Right hindlimb (tissue), 1 donor: ENCODE results near the gene GRAMD4.

Experiments
- DNase-seq: peaks from one replicate; pipeline ENCODE4 v3.0.0-alpha.2; 2018

Gene GRAMD4

DNA sequence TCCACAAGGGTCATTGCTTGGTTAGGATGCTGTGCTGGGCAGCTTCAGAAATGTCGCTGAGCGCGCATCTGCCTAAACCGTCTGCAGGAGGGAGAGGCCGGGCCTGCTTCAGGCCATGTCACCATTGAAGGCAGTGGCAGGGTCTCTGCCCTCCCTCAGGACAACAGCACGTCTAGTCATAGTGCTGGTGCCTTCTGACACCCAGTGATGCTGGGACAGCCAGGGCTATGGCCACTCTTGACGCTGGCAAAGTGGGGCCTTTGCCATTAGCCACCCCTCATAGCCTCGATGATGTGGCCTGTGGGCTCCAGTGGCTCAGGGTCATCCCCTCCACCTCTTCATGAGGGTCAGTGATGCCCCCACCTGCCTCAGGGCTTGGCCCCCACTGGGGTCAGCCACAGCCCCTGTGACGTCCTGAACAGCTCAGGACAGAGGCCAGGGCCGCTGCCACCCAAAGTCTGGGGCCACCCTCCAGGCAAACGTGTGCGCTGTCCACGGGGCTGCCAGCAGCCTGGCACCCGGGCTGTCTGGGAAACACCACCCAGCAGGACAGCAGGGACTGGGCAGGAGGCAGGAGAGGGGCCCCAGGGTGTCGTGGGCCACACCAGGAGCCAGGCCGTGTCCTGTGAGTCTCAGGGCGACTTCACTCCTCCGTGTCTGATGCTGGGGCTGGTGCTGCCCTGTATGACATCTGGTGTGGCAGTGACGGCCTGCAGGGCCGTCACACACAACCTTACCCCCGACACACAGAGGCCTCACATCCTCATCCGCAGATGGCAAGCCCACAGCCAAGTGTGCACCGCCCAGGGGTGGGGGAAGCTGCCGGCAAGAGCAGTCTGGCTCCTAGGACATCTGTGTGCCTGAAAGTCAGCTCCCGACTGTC, 75.4 kb downstream of the GRAMD4 start:
- DNase-seq, result no peak

GRCh38 chr22:46696229-46696518, 76.0 kb downstream of the GRAMD4 start:
- DNase-seq, result no peak

DNA sequence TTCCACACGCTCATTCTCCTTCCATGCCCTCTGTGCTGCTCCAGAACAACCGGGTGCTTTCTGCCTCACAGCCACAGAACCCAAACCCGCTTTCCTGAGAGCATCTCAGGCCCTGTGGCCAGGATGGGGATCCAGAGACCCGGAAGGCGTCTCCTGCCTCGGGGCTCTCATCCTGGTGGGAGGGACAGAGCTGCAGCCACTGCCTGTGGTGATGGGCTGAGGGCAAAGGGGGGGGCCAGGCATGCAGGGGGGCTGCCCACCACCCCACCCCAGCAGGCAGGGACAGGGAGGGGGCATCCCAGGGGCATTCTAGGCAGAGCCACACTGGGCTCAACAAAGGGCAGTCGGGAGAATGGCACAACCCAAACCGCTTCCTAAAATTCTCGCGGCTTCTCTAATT, 76.4 kb downstream of the GRAMD4 start:
- no peak for DNase-seq

- DNase-seq, result no peak
Observed at GRCh38 chr22:46697811-46698515, 77.8 kb downstream of the GRAMD4 start.

GRCh38 chr22:46699091-46699490, 78.9 kb downstream of the GRAMD4 start:
- no peak for DNase-seq

DNA sequence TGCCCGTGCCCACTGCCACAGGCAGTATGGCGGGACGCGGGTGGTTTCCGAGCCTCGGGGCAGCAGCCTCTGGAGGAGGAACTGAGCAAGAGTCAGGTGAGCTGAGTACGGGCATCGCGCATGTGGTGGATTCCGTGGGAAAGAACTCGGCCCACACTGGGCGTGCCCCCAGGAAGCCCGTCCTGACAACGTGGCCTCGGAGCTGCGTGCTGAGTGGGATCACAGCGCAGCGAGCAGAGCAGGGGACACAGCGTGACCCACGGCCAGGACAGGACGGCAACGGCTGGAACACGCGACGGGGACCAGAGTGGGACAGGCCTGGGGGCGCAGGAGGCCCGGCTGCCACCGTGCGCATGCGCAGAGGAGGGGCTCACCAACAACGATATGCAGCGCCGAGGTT, 81.1 kb downstream of the GRAMD4 start:
- DNase-seq, result no peak

DNA sequence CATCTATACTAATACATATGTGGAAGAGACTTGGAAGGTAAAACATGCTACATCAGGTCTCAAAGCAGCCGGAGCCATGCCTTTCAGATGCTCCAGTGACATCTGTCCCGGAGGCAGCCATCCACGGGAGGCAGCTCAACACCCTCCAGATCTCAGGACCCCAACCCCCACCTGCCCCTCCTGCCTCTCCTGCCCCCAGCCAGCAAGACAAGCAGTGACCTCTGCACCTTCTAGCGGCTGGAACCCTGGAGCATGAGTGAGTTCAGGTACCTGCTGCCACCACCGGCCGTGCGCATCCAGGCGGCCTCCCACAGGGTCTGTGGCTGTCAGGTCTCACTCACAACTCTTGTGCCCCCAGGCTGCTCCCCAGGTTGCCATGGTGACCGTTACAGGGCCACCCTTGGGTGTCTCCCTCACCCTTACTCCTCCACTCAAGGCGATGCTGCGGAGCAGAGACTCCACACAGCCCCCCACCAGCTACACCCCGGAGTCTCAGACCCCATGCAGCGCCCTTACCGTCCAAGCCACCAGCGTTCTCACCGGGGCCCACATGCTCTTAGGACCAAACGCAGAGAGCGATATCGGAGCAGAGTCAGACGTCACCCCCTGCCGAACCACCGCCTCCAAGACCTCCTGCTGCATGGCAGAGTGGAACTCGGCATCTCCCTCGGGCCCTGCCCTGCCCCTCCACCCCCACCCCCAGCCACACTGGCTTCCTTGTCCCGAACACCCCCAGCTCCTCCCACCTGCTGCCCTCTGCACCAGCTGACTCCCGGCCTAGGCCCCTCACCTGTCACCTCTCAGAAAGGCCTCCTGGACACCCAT, 83.2 kb downstream of the GRAMD4 start:
- DNase-seq, result no peak

- no peak for DNase-seq
Observed at GRCh38 chr22:46703996-46704370, 83.8 kb downstream of the GRAMD4 start.

DNA sequence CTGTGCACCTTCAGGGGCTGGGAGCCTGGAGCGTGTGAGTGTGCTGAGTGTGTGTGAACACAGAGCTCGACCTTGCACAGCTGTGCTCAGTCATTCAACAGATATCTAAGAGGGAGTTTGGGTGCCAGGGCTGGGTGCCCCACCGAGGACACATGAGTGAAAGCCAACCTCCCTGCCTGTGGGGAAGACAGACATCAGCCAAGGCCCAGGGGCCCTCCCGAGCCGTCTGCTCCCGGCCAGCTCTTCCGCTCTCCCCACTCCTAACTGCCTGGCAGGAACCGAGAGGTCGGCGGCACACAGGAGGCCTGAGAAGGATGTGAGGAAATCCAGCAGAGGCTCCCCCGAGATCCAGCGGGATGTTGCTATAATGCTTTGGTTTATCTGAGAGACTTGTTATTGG, 85.9 kb downstream of the GRAMD4 start:
- no peak for DNase-seq

GRCh38 chr22:46707305-46707704, 87.1 kb downstream of the GRAMD4 start:
- no peak for DNase-seq

DNA sequence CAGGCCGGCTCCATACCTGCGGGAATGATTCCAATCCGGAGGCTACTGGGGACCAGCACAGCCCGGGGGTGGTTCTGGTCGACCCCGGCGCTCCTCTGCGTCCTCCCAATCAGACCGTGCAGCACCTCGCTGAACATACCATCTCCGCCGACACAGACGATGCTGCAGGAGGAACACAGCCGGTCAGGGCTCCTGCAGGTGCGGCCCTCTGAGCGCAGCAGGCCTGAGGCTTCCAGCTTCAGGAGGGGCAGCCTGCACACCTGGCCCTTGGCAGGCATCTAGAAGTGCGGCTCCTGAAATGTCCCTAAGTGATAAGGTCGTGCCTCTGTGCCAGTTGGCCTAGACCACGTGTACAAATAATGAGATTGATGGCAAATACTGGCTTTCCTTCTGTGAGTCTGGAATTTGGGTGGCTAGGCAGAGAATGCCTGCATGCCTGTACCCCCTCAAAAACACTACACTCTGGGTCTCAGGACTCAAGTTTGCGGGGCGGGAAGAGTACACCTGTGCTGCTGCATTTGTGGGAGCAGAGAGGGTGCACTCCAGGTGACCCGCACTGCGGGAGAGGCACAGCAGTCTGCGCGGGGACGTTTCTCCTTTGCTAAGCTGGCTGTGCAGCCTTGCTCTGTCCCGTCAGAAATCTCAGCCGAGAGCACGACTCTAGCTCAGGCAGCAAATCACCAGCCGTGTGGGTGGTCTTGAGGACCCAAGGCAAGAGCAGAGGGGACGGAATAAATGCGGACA, 87.8 kb downstream of the GRAMD4 start:
- no peak for DNase-seq

DNA sequence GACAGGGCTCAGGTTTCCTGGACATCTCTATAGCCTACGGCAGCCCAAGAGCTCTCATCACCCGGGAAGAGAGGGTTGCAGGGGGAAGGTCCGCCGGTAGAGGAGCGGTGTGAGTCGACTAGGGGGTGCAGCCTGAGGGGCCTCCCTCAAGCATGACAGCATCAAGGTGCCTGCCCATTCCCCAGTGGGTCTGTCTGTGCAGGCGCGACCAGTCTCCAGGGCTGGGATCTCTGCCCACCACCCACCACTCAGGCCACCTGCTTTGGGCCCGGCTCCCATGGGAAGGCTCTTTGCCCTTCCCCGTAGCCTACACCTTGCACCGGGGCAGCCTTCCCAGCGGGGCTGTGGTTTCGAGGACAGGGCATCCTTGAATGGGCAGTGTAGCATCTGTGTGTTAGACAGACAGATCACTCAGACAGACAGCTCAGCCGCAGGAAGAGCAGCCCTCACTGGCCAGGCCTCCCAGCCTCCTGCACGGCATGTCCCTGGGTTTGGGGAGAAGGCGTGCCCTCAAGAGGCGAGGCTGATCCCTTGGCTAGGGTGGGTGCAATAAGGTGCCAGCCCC, 88.7 kb downstream of the GRAMD4 start:
- DNase-seq, result no peak

- no peak for DNase-seq
Observed at GRCh38 chr22:46710806-46711205, 90.6 kb downstream of the GRAMD4 start.

DNA sequence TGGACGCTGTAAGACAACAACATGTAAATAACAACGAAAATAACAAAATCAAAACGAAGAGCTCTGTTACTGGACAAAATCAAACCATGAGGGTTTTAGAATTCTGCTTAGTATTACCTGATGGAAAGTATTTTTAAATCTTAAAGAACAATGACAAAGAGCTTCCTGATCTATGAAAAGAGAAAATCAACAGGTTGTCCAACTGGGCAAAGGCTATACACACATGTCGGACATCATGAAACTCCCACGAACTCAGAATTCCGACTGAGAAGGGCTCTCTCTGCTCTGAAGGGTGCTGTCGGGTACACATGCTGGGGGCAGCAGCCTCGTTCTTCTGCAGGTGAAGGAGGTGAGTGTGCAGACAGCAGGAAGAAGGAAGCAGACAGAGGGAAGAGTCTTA, 92.1 kb downstream of the GRAMD4 start:
- no peak for DNase-seq

DNA sequence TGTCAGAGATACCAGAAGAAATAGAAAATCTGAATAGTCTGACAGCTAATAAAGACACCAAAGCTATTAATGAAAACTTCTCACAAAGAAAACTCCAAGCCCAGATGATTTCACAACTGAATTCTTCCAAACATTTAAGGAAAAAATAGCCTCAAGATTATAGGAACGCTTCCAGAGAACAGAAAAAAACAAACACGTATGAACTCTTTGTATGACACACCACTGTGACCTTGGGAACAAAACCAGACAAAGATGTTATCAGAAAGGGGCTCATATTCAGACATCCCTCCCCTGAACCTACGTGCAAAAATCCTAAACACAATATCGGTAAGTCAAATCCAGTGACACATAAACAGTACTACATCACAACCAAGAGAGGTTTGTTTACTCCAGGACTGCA, 94.4 kb downstream of the GRAMD4 start:
- DNase-seq, result no peak

GRCh38 chr22:46719921-46720320, 99.7 kb downstream of the GRAMD4 start:
- no peak for DNase-seq

GRCh38 chr22:46721501-46722085, 101.4 kb downstream of the GRAMD4 start:
- DNase-seq, result peak; percentile 56

DNA sequence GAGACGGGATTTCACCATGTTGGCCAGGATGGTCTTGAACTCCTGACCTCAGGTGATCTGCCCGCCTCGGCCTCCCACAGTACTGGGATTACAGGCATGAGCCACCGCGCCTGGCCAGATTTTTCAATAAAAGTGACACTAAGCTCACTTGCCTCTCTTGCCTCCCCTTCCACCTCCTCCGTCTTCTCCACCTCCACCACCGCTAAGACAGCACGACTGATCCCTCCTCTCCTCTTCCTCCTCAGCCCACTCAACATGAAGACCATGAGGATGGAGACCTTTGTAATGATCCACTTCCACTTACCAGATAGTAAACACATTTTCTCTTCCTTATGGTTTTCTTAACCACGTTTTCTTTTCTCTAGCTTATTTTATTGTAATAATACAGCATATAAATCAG, 103.7 kb downstream of the GRAMD4 start:
- no peak for DNase-seq

- no peak for DNase-seq
Observed at GRCh38 chr22:46725096-46725495, 104.9 kb downstream of the GRAMD4 start.

DNA sequence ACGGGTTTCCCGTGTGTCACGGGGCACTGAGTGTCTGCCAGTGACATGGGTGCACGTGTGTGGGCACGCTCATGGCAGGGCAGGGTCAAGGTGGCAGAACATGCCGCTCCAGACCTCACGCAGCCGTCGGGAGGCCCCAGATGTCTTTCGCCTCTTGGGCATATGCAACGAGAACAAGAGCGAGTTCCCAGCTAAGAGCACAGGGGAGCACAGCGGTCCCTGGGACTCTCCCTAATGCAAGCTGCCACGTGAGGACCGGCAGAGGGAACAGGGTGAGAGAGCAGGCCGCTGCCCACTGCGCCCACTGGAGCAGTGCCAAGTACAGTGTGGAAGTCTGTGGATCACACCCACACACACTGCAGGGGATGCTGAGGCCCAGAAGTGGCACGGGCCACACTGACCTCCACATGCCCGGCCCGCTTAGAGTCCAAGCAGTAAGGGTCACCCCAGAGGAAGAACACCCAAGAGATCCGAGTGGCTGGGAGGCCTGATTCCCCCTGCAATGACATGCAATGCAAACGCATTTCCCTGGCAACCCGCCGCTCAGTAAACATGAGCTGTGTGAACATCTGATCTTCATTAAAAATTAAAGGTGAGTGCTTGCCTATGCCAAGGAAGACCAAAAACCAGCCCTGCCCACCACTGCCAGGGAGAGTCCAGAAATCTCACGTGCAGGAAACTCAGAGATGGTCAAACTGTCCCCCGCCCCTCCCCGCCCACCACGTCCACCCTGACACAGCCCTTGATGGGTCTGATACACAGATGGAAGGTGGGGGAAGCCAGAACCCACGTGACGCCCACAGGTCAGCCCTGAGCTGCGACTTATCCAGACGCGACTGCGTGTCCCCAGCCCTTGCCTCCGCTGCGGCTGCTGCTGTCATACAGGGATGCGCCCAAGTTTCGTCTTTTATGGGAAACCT, 106.1 kb downstream of the GRAMD4 start:
- no peak for DNase-seq

- DNase-seq, result no peak
Observed at GRCh38 chr22:46726986-46727317, 106.8 kb downstream of the GRAMD4 start.
